Activated CD4-positive, alpha-beta T cell treated with anti-CD3 and anti-CD28 coated beads, Interleukin-2, amount 10 ng/mL, durations not matched to agents 7 days and 5 days (primary cell): Measurements from ENCODE around the gene ELK4. TPM values are rescaled to one million over a fixed set of nuclear protein-coding genes. Genes with fewer than 3 reads are reported as not detected.

Source experiments
- CTCF ChIA-PET: fragments of 350-600 bp; sonication (Branson Sonifier 250); formaldehyde crosslinking; loops from one replicate; lab custom pipeline; 2021; ENCODE audit warnings: antibody characterized with exemption; lab: Charles Lee
- POLR2A ChIA-PET: fragments of 350-600 bp; sonication (Branson Sonifier 250); formaldehyde crosslinking; loops from one replicate; lab custom pipeline; 2021; ENCODE audit warnings: antibody characterized with exemption; lab: Charles Lee
- DNase-seq: peaks from one replicate; pipeline ENCODE4 v3.0.0-alpha.2; 2020
- H3K27ac Mint-ChIP-seq: one replicate; pipeline ENCODE4 v1.8.0; 2021; ENCODE audit warnings: mild to moderate bottlenecking, moderate library complexity, mixed read lengths
- H3K27me3 Mint-ChIP-seq: one replicate; pipeline ENCODE4 v1.8.0; 2021; ENCODE audit warnings: mixed read lengths
- H3K36me3 Mint-ChIP-seq: one replicate; pipeline ENCODE4 v1.8.0; 2021; ENCODE audit warnings: low read depth, mixed read lengths
- H3K4me1 Mint-ChIP-seq: one replicate; pipeline ENCODE4 v1.8.0; 2021; ENCODE audit warnings: mixed read lengths
- H3K4me3 Mint-ChIP-seq: one replicate; pipeline ENCODE4 v1.8.0; 2021; ENCODE audit warnings: mild to moderate bottlenecking, moderate library complexity, mixed read lengths
- H3K9me3 Mint-ChIP-seq: one replicate; pipeline ENCODE4 v1.8.0; 2021; ENCODE audit warnings: mixed read lengths
- total RNA-seq, 2 experiments: library from RNA; stranded (reverse); gene quantifications; one replicate each; pipeline ENCODE4 v1.2.3, GENCODE V29; 2021

Gene ELK4
- total RNA-seq, 2 experiments from 2014 or later, result 99.4 to 103 TPM

GRCh38 chr1:205670150-205670446 lies 38.3 kb upstream of the ELK4 start:
- no peak for DNase-seq
- no peaks in the 10 kb centered on the region for H3K36me3 Mint-ChIP-seq
- H3K9me3 Mint-ChIP-seq, result no peaks in the 10 kb centered on the region
- POLR2A ChIA-PET, result no interaction called here
- no peak overlapping the region for H3K4me3 Mint-ChIP-seq
- H3K27ac Mint-ChIP-seq, result no peak overlapping the region
- H3K27me3 Mint-ChIP-seq, result peaks cover 5% of the 10 kb centered on the region
- CTCF ChIA-PET, result interaction anchor here (0.6 to 8.8 kb wide), 2 partner anchors 11 to 101 kb away, joined by 3 to 75 read pairs; no protein-coding TSS in a partner anchor
- peaks cover 6% of the 10 kb centered on the region for H3K4me1 Mint-ChIP-seq

DNA sequence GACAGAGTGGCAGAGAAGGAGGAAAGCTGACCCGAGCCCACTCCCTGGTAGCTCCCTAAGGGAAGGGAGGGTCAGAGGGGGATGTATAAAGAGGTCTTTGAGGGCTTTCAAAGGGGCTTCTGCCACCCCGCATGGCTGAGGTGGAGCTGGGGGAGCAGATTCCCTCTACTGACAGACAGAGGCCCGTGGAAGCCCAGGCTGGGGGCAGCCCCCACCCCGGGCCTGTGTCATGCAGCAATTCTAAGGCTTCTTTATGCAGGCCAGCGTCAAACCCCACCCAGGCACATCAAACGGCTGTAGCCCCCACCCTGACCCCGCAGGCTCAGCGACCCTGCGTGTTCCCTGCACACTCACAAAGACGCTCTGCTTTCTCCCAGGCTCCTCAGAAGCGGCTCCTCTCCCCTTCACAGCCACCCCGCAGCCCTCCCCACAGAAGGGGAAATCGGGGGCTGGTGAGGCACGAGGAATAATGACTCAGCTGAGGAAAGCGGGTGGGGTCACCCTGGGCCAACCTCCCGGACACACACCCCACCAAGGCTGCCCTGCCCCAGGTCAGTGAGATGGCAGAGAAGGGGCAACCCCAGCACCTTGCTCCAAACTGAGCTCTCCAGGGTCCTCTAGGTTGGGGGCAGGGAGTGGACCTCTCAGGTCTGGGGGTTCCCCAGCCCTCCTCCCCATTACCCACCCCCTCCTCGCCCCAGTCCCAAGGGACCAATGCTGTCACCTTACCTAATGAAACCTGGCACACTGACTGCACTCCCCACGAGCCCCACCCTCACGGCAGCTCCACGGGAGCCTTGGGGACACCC lies 37.7 kb upstream of the ELK4 start:
- Mint-ChIP-seq H3K9me3 (no peaks in the 10 kb centered on the region), H3K27ac (no peak overlapping the region), H3K4me3 (no peak overlapping the region), H3K27me3 (peaks cover 5% of the 10 kb centered on the region), H3K36me3 (no peaks in the 10 kb centered on the region), H3K4me1 (peaks cover 6% of the 10 kb centered on the region)
- DNase-seq, result no peak
- ChIA-PET CTCF (interaction anchor here (0.6 to 8.8 kb wide), 2 partner anchors 11 to 102 kb away, joined by 3 to 75 read pairs; no protein-coding TSS in a partner anchor), POLR2A (no interaction called here)

- peaks cover 6% of the 10 kb centered on the region for H3K4me1 Mint-ChIP-seq
- H3K27ac Mint-ChIP-seq, result no peak overlapping the region
- no peak for DNase-seq
- CTCF ChIA-PET, result interaction anchor here (1.0 to 8.8 kb wide), 3 partner anchors 10 to 77 kb away, joined by 3 to 75 read pairs (median 4); partner anchors contain the start of gene ELK4
- H3K4me3 Mint-ChIP-seq, result no peak overlapping the region
- H3K9me3 Mint-ChIP-seq, result no peaks in the 10 kb centered on the region
- no peaks in the 10 kb centered on the region for H3K36me3 Mint-ChIP-seq
- POLR2A ChIA-PET, result no interaction called here
- H3K27me3 Mint-ChIP-seq, result peaks cover 5% of the 10 kb centered on the region
Observed at GRCh38 chr1:205668951-205669340, 37.1 kb upstream of the ELK4 start.

- peaks cover 6% of the 10 kb centered on the region for H3K4me1 Mint-ChIP-seq
- POLR2A ChIA-PET, result no interaction called here
- H3K9me3 Mint-ChIP-seq, result no peaks in the 10 kb centered on the region
- H3K4me3 Mint-ChIP-seq, result no peak overlapping the region
- H3K27ac Mint-ChIP-seq, result no peak overlapping the region
- CTCF ChIA-PET, result interaction anchor here (1.0 to 8.8 kb wide), 4 partner anchors 9 to 76 kb away, joined by 3 to 75 read pairs (median 4); partner anchors contain the start of gene ELK4
- peaks cover 5% of the 10 kb centered on the region for H3K27me3 Mint-ChIP-seq
- DNase-seq, result no peak
- no peaks in the 10 kb centered on the region for H3K36me3 Mint-ChIP-seq
Observed at GRCh38 chr1:205667909-205668643, 36.3 kb upstream of the ELK4 start.

DNA sequence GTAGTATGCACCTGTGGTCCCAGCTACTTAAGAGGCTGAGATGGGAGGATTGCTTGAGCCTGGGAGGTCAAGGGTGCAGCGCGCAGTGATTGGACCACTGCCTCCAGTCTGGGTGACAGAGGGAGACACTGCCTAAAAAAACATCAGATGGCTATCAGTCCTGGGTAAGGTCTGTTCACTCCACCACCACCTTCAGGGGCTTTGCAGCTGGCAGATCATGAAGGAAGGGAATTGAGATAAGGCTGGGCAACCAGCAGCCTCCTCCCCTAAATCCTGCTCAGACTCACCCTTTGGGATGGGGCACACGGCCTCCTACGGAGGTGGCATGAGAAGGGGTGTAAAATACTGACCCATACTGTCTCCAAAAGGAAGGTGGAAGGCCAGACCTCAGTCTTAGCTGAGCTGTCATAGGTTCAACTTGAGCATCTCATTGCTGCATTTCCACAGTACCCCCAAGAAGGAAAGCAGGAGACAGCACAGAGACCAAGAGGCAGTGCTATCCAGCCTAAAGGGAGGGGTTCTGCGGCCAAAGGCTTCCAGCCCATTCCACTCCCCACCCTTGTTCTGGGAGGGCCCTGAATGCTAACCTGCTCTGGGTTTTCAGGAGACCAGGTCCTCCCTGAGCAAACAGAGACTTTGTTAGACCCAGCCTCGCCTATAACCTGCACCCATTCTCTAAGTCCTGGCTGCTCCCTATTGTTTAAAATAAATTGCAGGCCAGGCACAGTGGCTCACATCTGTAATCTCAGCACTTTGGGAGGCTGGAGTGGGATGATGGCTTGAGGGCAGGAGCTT lies 34.8 kb upstream of the ELK4 start:
- DNase-seq, result no peak
- no peak overlapping the region for H3K27ac Mint-ChIP-seq
- POLR2A ChIA-PET, result no interaction called here
- no peaks in the 10 kb centered on the region for H3K9me3 Mint-ChIP-seq
- peaks cover 2% of the 10 kb centered on the region for H3K4me1 Mint-ChIP-seq
- H3K36me3 Mint-ChIP-seq, result no peaks in the 10 kb centered on the region
- CTCF ChIA-PET, result interaction anchor here (0.6 to 8.8 kb wide), 3 partner anchors 8 to 12 kb away, joined by 3 to 75 read pairs (median 4); no protein-coding TSS in a partner anchor
- H3K27me3 Mint-ChIP-seq, result peaks cover 5% of the 10 kb centered on the region
- H3K4me3 Mint-ChIP-seq, result no peak overlapping the region

- ChIA-PET CTCF (interaction anchor here (0.6 to 8.8 kb wide), 4 partner anchors 6 to 80 kb away, joined by 4 to 75 read pairs (median 4); partner anchors contain the start of gene SLC45A3), POLR2A (no interaction called here)
- no peaks in the 10 kb centered on the region for H3K36me3 Mint-ChIP-seq
- no peak overlapping the region for H3K4me3 Mint-ChIP-seq
- H3K27me3 Mint-ChIP-seq, result peaks cover 5% of the 10 kb centered on the region
- peaks cover 2% of the 10 kb centered on the region for H3K4me1 Mint-ChIP-seq
- no peak for DNase-seq
- H3K9me3 Mint-ChIP-seq, result no peaks in the 10 kb centered on the region
- no peak overlapping the region for H3K27ac Mint-ChIP-seq
Observed at GRCh38 chr1:205665201-205666045, 33.6 kb upstream of the ELK4 start.

- POLR2A ChIA-PET, result no interaction called here
- no peak overlapping the region for H3K4me3 Mint-ChIP-seq
- H3K27ac Mint-ChIP-seq, result no peak overlapping the region
- no peaks in the 10 kb centered on the region for H3K9me3 Mint-ChIP-seq
- CTCF ChIA-PET, result interaction anchor here (0.6 to 1.4 kb wide), 3 partner anchors 15 to 81 kb away, joined by 3 to 5 read pairs (median 4); partner anchors contain the start of gene SLC45A3
- no peak for DNase-seq
- peaks cover 2% of the 10 kb centered on the region for H3K4me1 Mint-ChIP-seq
- no peaks in the 10 kb centered on the region for H3K36me3 Mint-ChIP-seq
- H3K27me3 Mint-ChIP-seq, result peaks cover 5% of the 10 kb centered on the region
Observed at GRCh38 chr1:205664399-205665017, 32.7 kb upstream of the ELK4 start.

DNA sequence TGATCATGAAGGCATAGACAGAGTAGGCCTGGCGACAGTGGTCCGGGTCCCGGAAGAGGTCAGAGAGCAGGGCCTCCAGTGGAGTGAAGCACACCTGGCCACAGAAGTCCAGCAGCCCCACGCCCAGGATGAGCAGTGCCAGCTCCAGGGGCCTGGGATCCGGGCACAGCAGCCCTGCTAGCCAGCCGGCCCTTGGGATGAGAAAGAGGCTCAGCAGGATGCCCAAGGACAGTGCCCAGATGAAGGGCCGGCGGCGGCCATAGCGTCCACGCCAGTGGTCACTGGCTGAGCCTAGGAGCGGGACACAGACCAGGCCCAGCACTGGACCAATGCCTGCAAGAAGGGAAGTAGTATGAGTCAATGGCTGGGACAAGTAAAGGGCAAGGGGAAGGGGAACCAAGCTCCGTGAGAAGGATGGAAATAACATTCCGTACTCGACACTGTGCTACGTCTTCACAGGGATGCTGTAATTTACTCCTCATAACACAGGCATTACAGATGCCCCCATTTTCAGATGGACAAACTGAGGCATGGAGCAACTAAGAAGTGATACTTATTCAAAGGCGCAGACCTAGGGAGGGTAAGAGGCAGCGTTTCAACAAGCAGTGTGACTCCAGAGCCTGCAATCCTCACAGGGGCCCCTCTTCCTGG lies 31.6 kb upstream of the ELK4 start:
- Mint-ChIP-seq H3K27ac (no peak overlapping the region), H3K4me1 (peaks cover 2% of the 10 kb centered on the region), H3K4me3 (no peak overlapping the region), H3K36me3 (no peaks in the 10 kb centered on the region), H3K9me3 (no peaks in the 10 kb centered on the region), H3K27me3 (peaks cover 4% of the 10 kb centered on the region)
- DNase-seq, result no peak
- ChIA-PET POLR2A (no interaction called here), CTCF (interaction anchor here (1.0 to 10.2 kb wide), 3 partner anchors 46 to 83 kb away, joined by 3 to 185 read pairs (median 3); no protein-coding TSS in a partner anchor)

DNA sequence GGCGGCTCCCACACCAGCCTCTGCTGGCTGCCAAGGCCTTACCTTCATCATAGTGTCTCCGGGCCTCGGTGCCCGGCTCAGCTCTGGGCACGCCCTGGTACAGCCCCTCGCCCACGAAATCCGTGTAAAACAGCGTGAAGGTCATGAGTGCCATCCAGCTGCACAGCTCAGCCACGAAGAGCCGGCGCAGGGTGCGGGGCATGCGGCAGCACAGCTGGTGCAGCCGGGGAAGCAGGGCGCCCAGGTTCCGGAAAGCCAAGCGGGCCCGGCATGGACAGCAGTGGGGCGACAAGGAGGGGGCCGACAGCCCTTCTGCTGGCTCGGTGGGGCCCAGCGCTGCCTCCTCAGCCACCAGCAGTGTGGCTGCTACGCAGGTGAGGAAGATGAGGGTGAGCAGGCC lies 31.0 kb upstream of the ELK4 start:
- no peaks in the 10 kb centered on the region for H3K9me3 Mint-ChIP-seq
- H3K27ac Mint-ChIP-seq, result no peak overlapping the region
- no peak for DNase-seq
- no peak overlapping the region for H3K4me3 Mint-ChIP-seq
- no peaks in the 10 kb centered on the region for H3K27me3 Mint-ChIP-seq
- no peaks in the 10 kb centered on the region for H3K36me3 Mint-ChIP-seq
- ChIA-PET CTCF (interaction anchor here (1.3 to 10.2 kb wide), 2 partner anchors 71 to 83 kb away, joined by 3 to 185 read pairs; no protein-coding TSS in a partner anchor), POLR2A (no interaction called here)
- H3K4me1 Mint-ChIP-seq, result peaks cover 2% of the 10 kb centered on the region

- ChIA-PET CTCF (interaction anchor here (0.5 to 10.2 kb wide), 6 partner anchors 7 to 255 kb away, joined by 3 to 185 read pairs (median 4); no protein-coding TSS in a partner anchor), POLR2A (no interaction called here)
- Mint-ChIP-seq H3K4me3 (no peak overlapping the region), H3K4me1 (peaks cover 2% of the 10 kb centered on the region), H3K9me3 (no peaks in the 10 kb centered on the region), H3K27ac (no peak overlapping the region), H3K27me3 (peaks cover 4% of the 10 kb centered on the region), H3K36me3 (no peaks in the 10 kb centered on the region)
- DNase-seq, result no peak
Observed at GRCh38 chr1:205662135-205662738, 30.4 kb upstream of the ELK4 start.
